WTC11 (cell line): Measurements from ENCODE around the gene ALDH9A1. TPM values are rescaled to one million over a fixed set of nuclear protein-coding genes. Genes with fewer than 3 reads are reported as not detected.

ENCODE experiments used
- ATAC-seq: fragments of 200-7000 bp; cut with Tn5 transposase; 2 replicates; pipeline ENCODE4 v1.10.0; 2021; ENCODE audit warnings: mild to moderate bottlenecking, moderate library complexity
- CTCF ChIA-PET: fragments of 300-600 bp; sonication (Branson Sonifier 250); formaldehyde crosslinking; loops from one replicate; lab custom pipeline; 2021; ENCODE audit warnings: antibody characterized with exemption; lab: Charles Lee
- POLR2A ChIA-PET: fragments of 350-600 bp; sonication (Branson Sonifier 250); formaldehyde crosslinking; loops from one replicate; lab custom pipeline; 2021; ENCODE audit warnings: antibody characterized with exemption; lab: Charles Lee
- DNase-seq: peaks from one replicate; pipeline ENCODE4 v3.0.0; 2021; ENCODE audit warnings: low spot score
- H3K27ac Mint-ChIP-seq: 2 replicates; pipeline ENCODE4 v1.8.0; 2021; ENCODE audit warnings: mixed read lengths
- H3K27me3 Mint-ChIP-seq: 2 replicates; pipeline ENCODE4 v1.8.0; 2021; ENCODE audit warnings: low read depth, mild to moderate bottlenecking, moderate library complexity, mixed read lengths
- H3K36me3 Mint-ChIP-seq: 2 replicates; pipeline ENCODE4 v1.8.0; 2021; ENCODE audit warnings: mixed read lengths
- H3K4me1 Mint-ChIP-seq: 2 replicates; pipeline ENCODE4 v1.8.0; 2022; ENCODE audit warnings: mixed read lengths
- H3K4me3 Mint-ChIP-seq: 2 replicates; pipeline ENCODE4 v1.8.0; 2021; ENCODE audit warnings: mild to moderate bottlenecking, moderate library complexity, mixed read lengths
- H3K9me3 Mint-ChIP-seq: 2 replicates; pipeline ENCODE4 v1.8.0; 2021; ENCODE audit warnings: mixed read lengths
- E2F1 ChIP-seq: sonication (generic); formaldehyde crosslinking; IDR thresholded peaks from 2 replicates; pipeline ENCODE4 v1.8.0; 2022; ENCODE audit warnings: mild to moderate bottlenecking, missing genetic modification reagents
- ELF4 ChIP-seq: sonication (generic); formaldehyde crosslinking; IDR thresholded peaks from 2 replicates; pipeline ENCODE4 v1.8.1; 2022; ENCODE audit warnings: low read depth, mild to moderate bottlenecking, moderate library complexity, missing genetic modification reagents
- ESRRA ChIP-seq: sonication (generic); formaldehyde crosslinking; IDR thresholded peaks from 2 replicates; pipeline ENCODE4 v1.8.1; 2022; ENCODE audit warnings: mild to moderate bottlenecking, missing genetic modification reagents, borderline replicate concordance
- ETV6 ChIP-seq: sonication (generic); formaldehyde crosslinking; IDR thresholded peaks from 2 replicates; pipeline ENCODE4 v1.8.1; 2022; ENCODE audit warnings: mild to moderate bottlenecking, missing genetic modification reagents
- FOXP4 ChIP-seq: sonication (generic); formaldehyde crosslinking; IDR thresholded peaks from 2 replicates; pipeline ENCODE4 v1.8.0; 2022; ENCODE audit warnings: mild to moderate bottlenecking, missing genetic modification reagents
- GRHL2 ChIP-seq: fragments of 250-450 bp; sonication (Bioruptor Pico); IDR thresholded peaks from 2 replicates; pipeline ENCODE4 v1.8.0; 2022; ENCODE audit warnings: mild to moderate bottlenecking, moderate library complexity; ENCODE audit not compliant: insufficient replicate concordance, severe bottlenecking
- JAZF1 ChIP-seq: fragments of 250-450 bp; sonication (Bioruptor Pico); IDR thresholded peaks from 2 replicates; pipeline ENCODE4 v1.9.0; 2021; ENCODE audit warnings: moderate library complexity, mild to moderate bottlenecking, inconsistent platforms
- JUN ChIP-seq: sonication (generic); formaldehyde crosslinking; IDR thresholded peaks from 2 replicates; pipeline ENCODE4 v1.8.0; 2023; ENCODE audit warnings: mild to moderate bottlenecking, missing genetic modification reagents
- NFE2L1 ChIP-seq: sonication (generic); formaldehyde crosslinking; IDR thresholded peaks from 2 replicates; pipeline ENCODE4 v1.8.1; 2023; ENCODE audit warnings: missing genetic modification reagents
- NR1H2 ChIP-seq: sonication (generic); formaldehyde crosslinking; IDR thresholded peaks from 2 replicates; pipeline ENCODE4 v1.9.0; 2021; ENCODE audit warnings: mild to moderate bottlenecking, moderate library complexity, missing genetic modification reagents
- PRRX2 ChIP-seq: fragments of 250-450 bp; sonication (Bioruptor Pico); IDR thresholded peaks from 2 replicates; pipeline ENCODE4 v1.8.0; 2021; ENCODE audit warnings: mild to moderate bottlenecking
- ZNF121 ChIP-seq: sonication (generic); formaldehyde crosslinking; IDR thresholded peaks from 2 replicates; pipeline ENCODE4 v1.8.0; 2023; ENCODE audit warnings: missing genetic modification reagents
- total RNA-seq: library from RNA; stranded (reverse); gene quantifications from 3 replicates; pipeline ENCODE4 v1.2.3, GENCODE V29; 2021
- TF ChIP-seq, protein P1 (sequence below): sonication (generic); formaldehyde crosslinking; IDR thresholded peaks from 2 replicates; pipeline ENCODE4 v1.8.1; 2023; ENCODE audit warnings: mild to moderate bottlenecking, missing genetic modification reagents, moderate library complexity
- TF ChIP-seq, protein P2 (sequence below): sonication (generic); formaldehyde crosslinking; IDR thresholded peaks from 2 replicates; pipeline ENCODE4 v1.8.0; 2022; ENCODE audit warnings: mild to moderate bottlenecking, missing genetic modification reagents
- TF ChIP-seq, protein P3 (sequence below): sonication (generic); formaldehyde crosslinking; IDR thresholded peaks from 2 replicates; pipeline ENCODE4 v1.8.0; 2022; ENCODE audit warnings: missing genetic modification reagents
- TF ChIP-seq, protein P4 (sequence below): fragments of 250-450 bp; sonication (Bioruptor Pico); IDR thresholded peaks from 2 replicates; pipeline ENCODE4 v2.1.2; 2022; ENCODE audit warnings: mild to moderate bottlenecking, moderate library complexity
- TF ChIP-seq, protein P5 (sequence below): sonication (generic); formaldehyde crosslinking; IDR thresholded peaks from 2 replicates; pipeline ENCODE4 v1.8.1; 2022; ENCODE audit warnings: mild to moderate bottlenecking, missing genetic modification reagents, moderate library complexity, borderline replicate concordance

ALDH9A1 gene
- total RNA-seq, 1 experiment from 2014 or later: 51.9 TPM

GRCh38 chr1:165671526-165671925 is 26.8 kb downstream of the ALDH9A1 start:
- Mint-ChIP-seq H3K4me1 (peaks cover 5% of the 10 kb centered on the region; the same call in 1 of the 2 replicates), H3K27ac (no peak overlapping the region)
- no peak for ATAC-seq
- CTCF ChIA-PET: no interaction called here
- POLR2A ChIA-PET: interaction anchor here (0.7 kb wide), 1 partner anchor 27 kb away, joined by 3 read pairs; the partner anchor contains the start of gene ALDH9A1
- TF ChIP-seq, protein P1, sequence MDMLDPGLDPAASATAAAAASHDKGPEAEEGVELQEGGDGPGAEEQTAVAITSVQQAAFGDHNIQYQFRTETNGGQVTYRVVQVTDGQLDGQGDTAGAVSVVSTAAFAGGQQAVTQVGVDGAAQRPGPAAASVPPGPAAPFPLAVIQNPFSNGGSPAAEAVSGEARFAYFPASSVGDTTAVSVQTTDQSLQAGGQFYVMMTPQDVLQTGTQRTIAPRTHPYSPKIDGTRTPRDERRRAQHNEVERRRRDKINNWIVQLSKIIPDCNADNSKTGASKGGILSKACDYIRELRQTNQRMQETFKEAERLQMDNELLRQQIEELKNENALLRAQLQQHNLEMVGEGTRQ: no peak
- no peak for TF ChIP-seq PRRX2 (CRISPR knock-in tag)
- TF ChIP-seq ETV6: no peak
- TF ChIP-seq, protein P2, sequence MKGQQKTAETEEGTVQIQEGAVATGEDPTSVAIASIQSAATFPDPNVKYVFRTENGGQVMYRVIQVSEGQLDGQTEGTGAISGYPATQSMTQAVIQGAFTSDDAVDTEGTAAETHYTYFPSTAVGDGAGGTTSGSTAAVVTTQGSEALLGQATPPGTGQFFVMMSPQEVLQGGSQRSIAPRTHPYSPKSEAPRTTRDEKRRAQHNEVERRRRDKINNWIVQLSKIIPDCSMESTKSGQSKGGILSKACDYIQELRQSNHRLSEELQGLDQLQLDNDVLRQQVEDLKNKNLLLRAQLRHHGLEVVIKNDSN (CRISPR knock-in tag): no peak
- no peak for TF ChIP-seq ELF4
- TF ChIP-seq JAZF1: no peak
- TF ChIP-seq, all 79 proteins: peak for 0
- H3K36me3 Mint-ChIP-seq: peaks cover 64% of the 10 kb centered on the region
- DNase-seq: no peak
- H3K4me3 Mint-ChIP-seq: no peak overlapping the region
- peaks cover 9% of the 10 kb centered on the region; the same call in 1 of the 2 replicates for H3K9me3 Mint-ChIP-seq
- H3K27me3 Mint-ChIP-seq: no peaks in the 10 kb centered on the region

- ATAC-seq: no peak
- no peak overlapping the region for H3K27ac Mint-ChIP-seq
Observed at GRCh38 chr1:165668184-165668583, 30.2 kb downstream of the ALDH9A1 start.

DNA sequence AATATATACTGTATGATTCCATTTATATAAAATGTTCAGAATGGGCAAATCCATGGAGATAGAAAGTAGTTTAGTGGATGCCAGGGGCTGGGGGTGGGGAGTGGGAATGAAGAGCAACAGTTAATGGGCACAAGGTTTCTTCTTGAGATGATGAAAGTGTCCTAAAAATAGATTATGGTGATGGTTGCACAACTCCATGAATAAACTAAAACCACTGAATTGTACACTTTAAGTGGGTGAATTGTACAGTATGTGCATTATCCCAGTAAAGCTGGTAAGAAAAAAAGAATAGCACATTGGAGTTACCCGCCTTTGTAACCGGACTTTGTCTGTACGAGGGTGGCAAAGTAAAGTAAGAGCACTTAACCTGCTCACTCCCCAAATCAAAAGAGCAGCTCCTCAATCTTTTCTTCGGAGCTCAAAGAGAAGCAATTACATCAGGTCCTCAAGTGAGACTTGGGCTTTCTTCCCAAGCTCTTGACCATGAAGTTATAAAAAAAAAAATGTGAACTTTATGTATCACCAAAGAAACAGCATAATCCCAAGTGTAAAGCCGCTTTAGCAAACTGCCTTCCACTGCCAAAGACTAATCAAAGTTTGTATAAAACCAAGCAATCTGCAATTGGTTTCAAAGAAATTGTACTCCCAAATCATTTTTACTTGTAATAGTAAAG is 32.1 kb downstream of the ALDH9A1 start:
- Mint-ChIP-seq H3K36me3 (peaks cover 81% of the 10 kb centered on the region), H3K9me3 (no peaks in the 10 kb centered on the region), H3K4me3 (no peak overlapping the region), H3K4me1 (peaks cover 5% of the 10 kb centered on the region; the same call in 1 of the 2 replicates), H3K27ac (no peak overlapping the region), H3K27me3 (no peaks in the 10 kb centered on the region)
- no peak for ATAC-seq
- POLR2A ChIA-PET: no interaction called here
- CTCF ChIA-PET: interaction anchor here (0.8 kb wide), 1 partner anchor 20 kb away, joined by 5 read pairs; no protein-coding TSS in a partner anchor
- DNase-seq: no peak
- TF ChIP-seq, protein P3, sequence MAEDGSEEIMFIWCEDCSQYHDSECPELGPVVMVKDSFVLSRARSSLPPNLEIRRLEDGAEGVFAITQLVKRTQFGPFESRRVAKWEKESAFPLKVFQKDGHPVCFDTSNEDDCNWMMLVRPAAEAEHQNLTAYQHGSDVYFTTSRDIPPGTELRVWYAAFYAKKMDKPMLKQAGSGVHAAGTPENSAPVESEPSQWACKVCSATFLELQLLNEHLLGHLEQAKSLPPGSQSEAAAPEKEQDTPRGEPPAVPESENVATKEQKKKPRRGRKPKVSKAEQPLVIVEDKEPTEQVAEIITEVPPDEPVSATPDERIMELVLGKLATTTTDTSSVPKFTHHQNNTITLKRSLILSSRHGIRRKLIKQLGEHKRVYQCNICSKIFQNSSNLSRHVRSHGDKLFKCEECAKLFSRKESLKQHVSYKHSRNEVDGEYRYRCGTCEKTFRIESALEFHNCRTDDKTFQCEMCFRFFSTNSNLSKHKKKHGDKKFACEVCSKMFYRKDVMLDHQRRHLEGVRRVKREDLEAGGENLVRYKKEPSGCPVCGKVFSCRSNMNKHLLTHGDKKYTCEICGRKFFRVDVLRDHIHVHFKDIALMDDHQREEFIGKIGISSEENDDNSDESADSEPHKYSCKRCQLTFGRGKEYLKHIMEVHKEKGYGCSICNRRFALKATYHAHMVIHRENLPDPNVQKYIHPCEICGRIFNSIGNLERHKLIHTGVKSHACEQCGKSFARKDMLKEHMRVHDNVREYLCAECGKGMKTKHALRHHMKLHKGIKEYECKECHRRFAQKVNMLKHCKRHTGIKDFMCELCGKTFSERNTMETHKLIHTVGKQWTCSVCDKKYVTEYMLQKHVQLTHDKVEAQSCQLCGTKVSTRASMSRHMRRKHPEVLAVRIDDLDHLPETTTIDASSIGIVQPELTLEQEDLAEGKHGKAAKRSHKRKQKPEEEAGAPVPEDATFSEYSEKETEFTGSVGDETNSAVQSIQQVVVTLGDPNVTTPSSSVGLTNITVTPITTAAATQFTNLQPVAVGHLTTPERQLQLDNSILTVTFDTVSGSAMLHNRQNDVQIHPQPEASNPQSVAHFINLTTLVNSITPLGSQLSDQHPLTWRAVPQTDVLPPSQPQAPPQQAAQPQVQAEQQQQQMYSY (CRISPR knock-in tag): no peak
- TF ChIP-seq JUN (CRISPR knock-in tag) (no peak), FOXP4 (CRISPR knock-in tag) (no peak), ESRRA (CRISPR knock-in tag) (no peak), ZNF121 (CRISPR knock-in tag) (no peak), E2F1 (CRISPR knock-in tag) (no peak), ELF4 (no peak), NR1H2 (CRISPR knock-in tag) (no peak)
- TF ChIP-seq, protein P4, sequence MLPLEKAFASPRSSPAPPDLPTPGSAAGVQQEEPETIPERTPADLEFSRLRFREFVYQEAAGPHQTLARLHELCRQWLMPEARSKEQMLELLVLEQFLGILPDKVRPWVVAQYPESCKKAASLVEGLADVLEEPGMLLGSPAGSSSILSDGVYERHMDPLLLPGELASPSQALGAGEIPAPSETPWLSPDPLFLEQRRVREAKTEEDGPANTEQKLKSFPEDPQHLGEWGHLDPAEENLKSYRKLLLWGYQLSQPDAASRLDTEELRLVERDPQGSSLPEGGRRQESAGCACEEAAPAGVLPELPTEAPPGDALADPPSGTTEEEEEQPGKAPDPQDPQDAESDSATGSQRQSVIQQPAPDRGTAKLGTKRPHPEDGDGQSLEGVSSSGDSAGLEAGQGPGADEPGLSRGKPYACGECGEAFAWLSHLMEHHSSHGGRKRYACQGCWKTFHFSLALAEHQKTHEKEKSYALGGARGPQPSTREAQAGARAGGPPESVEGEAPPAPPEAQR: no peak
- TF ChIP-seq, protein P5, sequence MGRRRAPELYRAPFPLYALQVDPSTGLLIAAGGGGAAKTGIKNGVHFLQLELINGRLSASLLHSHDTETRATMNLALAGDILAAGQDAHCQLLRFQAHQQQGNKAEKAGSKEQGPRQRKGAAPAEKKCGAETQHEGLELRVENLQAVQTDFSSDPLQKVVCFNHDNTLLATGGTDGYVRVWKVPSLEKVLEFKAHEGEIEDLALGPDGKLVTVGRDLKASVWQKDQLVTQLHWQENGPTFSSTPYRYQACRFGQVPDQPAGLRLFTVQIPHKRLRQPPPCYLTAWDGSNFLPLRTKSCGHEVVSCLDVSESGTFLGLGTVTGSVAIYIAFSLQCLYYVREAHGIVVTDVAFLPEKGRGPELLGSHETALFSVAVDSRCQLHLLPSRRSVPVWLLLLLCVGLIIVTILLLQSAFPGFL (CRISPR knock-in tag): no peak

More at GRCh38 chr1:165668184-165668583, 30.2 kb downstream of the ALDH9A1 start:
- Mint-ChIP-seq H3K36me3 (peaks cover 75% of the 10 kb centered on the region), H3K4me3 (no peak overlapping the region), H3K9me3 (no peaks in the 10 kb centered on the region), H3K27me3 (no peaks in the 10 kb centered on the region), H3K4me1 (peaks cover 5% of the 10 kb centered on the region; the same call in 1 of the 2 replicates)
- POLR2A ChIA-PET: no interaction called here
- TF ChIP-seq GRHL2 (no peak), NFE2L1 (no peak)
- CTCF ChIA-PET: no interaction called here
- no peak for DNase-seq
